T-helper 1 cell (primary cell): ENCODE data around the gene SSX2B.
"Not testable (repeated sequence)": the region's sequence is repeated elsewhere in the genome, so short reads cannot be mapped to it uniquely, and the experiment has no call there.

Source experiments
- DNase-seq, 5 donors: peaks; one replicate each; pipeline ENCODE4 v3.0.0-alpha.2; 2012 to 2020
- total RNA-seq, 4 donors: gene quantifications; one replicate each; lab custom pipeline; 2026; lab: John Stamatoyannopoulos, UW

The SSX2B gene, protein sequence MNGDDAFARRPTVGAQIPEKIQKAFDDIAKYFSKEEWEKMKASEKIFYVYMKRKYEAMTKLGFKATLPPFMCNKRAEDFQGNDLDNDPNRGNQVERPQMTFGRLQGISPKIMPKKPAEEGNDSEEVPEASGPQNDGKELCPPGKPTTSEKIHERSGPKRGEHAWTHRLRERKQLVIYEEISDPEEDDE
- total RNA-seq = 0 reads per million in 4 donors

DNA sequence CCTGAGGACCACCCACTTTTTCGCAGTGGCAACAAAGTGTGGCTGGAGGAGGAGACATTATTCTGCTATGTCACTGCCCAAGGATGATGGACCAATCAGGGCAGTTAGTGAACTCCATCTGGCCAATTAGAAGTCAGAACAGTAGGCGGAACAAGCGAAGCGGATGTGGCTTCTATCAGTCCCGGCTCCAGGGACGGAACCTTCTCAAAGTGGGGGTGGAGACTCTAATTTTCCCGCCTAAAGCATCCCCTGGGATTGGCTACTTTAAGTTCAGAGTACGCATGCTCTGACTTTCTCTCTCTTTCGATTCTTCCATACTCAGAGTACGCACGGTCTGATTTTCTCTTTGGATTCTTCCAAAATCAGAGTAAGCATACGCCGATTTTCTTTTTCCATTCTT, at the start of gene SSX2B:
Gene SSX2B, plus strand, starts transcription at position 301 of the 400 bp plus-strand sequence. CDS start 1,429 bp downstream, outside the sequence.
- not testable (repeated sequence) for DNase-seq

DNA sequence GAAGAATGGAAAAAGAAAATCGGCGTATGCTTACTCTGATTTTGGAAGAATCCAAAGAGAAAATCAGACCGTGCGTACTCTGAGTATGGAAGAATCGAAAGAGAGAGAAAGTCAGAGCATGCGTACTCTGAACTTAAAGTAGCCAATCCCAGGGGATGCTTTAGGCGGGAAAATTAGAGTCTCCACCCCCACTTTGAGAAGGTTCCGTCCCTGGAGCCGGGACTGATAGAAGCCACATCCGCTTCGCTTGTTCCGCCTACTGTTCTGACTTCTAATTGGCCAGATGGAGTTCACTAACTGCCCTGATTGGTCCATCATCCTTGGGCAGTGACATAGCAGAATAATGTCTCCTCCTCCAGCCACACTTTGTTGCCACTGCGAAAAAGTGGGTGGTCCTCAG, 44.0 kb upstream of the SSX2B start, which contains the start of gene SSX2:
Gene SSX2, minus strand, starts transcription at position 101 of the 400 bp plus-strand sequence. CDS start 1,429 bp downstream, outside the sequence.
- not testable (repeated sequence) for DNase-seq

DNA sequence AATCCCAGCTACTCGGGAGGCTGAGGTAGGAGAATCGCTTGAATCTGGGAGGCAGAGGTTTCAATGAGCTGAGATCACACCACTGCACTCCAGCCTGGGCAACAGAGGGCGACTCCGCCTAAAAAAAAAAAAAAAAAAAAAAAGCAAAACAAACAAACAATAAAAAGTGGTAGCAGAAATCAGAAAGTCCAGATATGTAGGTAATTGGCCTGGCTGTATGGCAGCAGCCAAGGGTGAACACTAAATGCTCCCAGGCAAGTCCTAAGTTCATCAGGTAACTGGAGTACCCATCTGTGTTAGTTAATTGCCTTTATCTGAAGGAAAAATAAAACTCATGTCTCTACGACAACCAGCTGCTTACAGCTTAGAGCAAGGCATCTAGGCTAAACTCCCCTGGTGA, 14.9 kb downstream of the SSX2B start:
- not testable (repeated sequence) for DNase-seq

- DNase-seq = not testable (repeated sequence)
Measured at GRCh38 chrX:52773504-52773903, 22.5 kb downstream of the SSX2B start.

- not testable (repeated sequence) for DNase-seq
Measured at GRCh38 chrX:52797327-52797726, 46.3 kb downstream of the SSX2B start, which contains the start of gene SPANXN5. TSS of gene SPANXN5 (minus strand) at chrX:52797427. CDS start at chrX:52797348, 79 bp downstream.

- not testable (repeated sequence) for DNase-seq
Measured at GRCh38 chrX:52804876-52805275, 53.8 kb downstream of the SSX2B start.
